ENCODE measurements around the gene MYCN.

GRCh38 chr2:15968280-15969178, 28.2 kb downstream of the MYCN start:
- no peak for TF ChIP-seq CTCF (conservative IDR thresholded peaks at IDR 0.05; ENCODE audit: low read depth, low read length)
- TF ChIP-seq POLR2A (IDR thresholded peaks at IDR 0.05; ENCODE audit: low read depth, low read length), result no peak
- TF ChIP-seq NFE2L2 (IDR thresholded peaks at IDR 0.05; ENCODE audit: low read depth, low read length), result no peak
- no peak for TF ChIP-seq CEBPB (IDR thresholded peaks at IDR 0.05; ENCODE audit: low read depth, low read length)
- TF ChIP-seq CHD1 (IDR thresholded peaks at IDR 0.05; ENCODE audit: low read depth, low read length), result no peak
- TF ChIP-seq MAFK (IDR thresholded peaks at IDR 0.05; ENCODE audit: low read depth, low read length), result no peak
- no peak for TF ChIP-seq MXI1 (IDR thresholded peaks at IDR 0.05; ENCODE audit: borderline replicate concordance, low read depth, low read length)
- no peak for TF ChIP-seq RCOR1 (IDR thresholded peaks at IDR 0.05; ENCODE audit: insufficient replicate concordance, low read length)
- no peak for TF ChIP-seq RAD21 (IDR thresholded peaks at IDR 0.05; ENCODE audit: low read length)
